Measurements from ENCODE around the gene ZFR.

The ZFR gene

GRCh38 chr5:32471784-32472183, 27.2 kb upstream of the ZFR start:
- Histone ChIP-seq H3K36me3 (no peaks in the 10 kb centered on the region), H3K4me1 (no peaks in the 10 kb centered on the region), H3K27me3 (no peaks in the 10 kb centered on the region), H3K4me3 (ENCODE audit: low read depth, low read length) (no peak overlapping the region), H3K9me3 (no peaks in the 10 kb centered on the region)
- DNase-seq: no peak
- TF ChIP-seq, protein P1, sequence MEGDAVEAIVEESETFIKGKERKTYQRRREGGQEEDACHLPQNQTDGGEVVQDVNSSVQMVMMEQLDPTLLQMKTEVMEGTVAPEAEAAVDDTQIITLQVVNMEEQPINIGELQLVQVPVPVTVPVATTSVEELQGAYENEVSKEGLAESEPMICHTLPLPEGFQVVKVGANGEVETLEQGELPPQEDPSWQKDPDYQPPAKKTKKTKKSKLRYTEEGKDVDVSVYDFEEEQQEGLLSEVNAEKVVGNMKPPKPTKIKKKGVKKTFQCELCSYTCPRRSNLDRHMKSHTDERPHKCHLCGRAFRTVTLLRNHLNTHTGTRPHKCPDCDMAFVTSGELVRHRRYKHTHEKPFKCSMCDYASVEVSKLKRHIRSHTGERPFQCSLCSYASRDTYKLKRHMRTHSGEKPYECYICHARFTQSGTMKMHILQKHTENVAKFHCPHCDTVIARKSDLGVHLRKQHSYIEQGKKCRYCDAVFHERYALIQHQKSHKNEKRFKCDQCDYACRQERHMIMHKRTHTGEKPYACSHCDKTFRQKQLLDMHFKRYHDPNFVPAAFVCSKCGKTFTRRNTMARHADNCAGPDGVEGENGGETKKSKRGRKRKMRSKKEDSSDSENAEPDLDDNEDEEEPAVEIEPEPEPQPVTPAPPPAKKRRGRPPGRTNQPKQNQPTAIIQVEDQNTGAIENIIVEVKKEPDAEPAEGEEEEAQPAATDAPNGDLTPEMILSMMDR (IDR thresholded peaks at IDR 0.05; ENCODE audit: low read depth, low read length): peak; percentile 36

GRCh38 chr5:32465076-32465475, 20.5 kb upstream of the ZFR start:
- TF ChIP-seq, protein P1 (IDR thresholded peaks at IDR 0.05; ENCODE audit: low read depth, low read length): peak; percentile 15; the same call in 1 of the 2 replicates
- Histone ChIP-seq H3K4me1 (no peaks in the 10 kb centered on the region), H3K36me3 (no peaks in the 10 kb centered on the region), H3K9me3 (no peaks in the 10 kb centered on the region), H3K27me3 (no peaks in the 10 kb centered on the region), H3K4me3 (ENCODE audit: low read depth, low read length) (no peak overlapping the region)
- no peak for DNase-seq

DNA sequence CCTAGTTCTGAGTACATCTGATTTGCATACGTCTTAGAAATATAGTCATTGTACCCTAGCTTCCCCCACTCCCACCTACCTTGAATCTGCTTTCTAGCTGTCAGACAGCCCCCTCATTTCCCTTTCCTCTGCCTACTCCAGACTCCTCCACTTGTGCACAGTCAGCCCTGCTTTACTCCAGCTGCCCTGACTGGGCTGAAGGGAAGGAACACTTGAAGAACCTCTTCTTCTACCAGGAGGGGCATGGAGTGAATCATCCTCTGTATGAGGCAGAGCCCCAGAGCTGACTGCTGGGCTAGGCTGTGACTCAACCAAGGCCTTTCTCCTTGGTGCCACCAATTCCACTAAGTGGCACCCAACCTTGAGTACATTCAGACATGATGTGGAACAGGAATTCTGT, 18.1 kb upstream of the ZFR start:
- DNase-seq: no peak
- Histone ChIP-seq H3K4me1 (no peaks in the 10 kb centered on the region), H3K27me3 (no peaks in the 10 kb centered on the region), H3K36me3 (no peaks in the 10 kb centered on the region), H3K4me3 (ENCODE audit: low read depth, low read length) (no peak overlapping the region), H3K9me3 (no peaks in the 10 kb centered on the region)
- TF ChIP-seq, protein P1 (IDR thresholded peaks at IDR 0.05; ENCODE audit: low read depth, low read length): no peak

DNA sequence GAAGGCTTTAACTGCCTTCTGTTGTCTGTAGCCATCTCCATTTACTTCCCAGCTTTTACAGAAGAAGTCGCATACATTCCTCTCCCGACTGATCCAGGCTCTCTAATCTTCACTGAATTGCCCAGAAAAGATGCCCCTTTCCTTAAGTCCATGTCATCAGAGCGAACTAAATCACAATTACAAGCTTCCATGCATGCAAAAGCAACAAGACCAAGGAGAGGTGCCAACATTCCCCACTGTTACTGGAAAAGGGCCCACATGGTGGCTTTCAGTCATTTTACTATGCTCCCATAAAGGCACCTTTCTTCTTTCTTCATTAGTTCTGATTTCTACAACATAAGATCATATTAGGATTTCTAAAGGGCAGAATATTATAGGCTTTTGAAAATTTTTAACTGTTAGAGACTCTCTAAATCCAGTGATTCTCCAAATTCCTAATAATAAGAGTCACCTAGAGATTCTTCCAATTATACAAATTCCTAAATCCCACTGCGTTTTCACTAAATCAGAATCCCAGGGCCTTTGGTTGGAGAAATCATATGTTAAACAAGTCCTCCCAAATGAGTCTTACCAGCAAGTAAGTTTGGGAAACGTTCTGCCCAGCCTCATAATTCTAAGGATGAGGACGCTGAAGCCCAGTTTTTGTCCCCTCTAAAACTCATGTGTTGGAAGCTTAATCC, 17.0 kb upstream of the ZFR start:
- no peaks in the 10 kb centered on the region for H3K4me1 ChIP-seq
- no peaks in the 10 kb centered on the region for H3K9me3 ChIP-seq
- no peaks in the 10 kb centered on the region for H3K36me3 ChIP-seq
- no peak overlapping the region for H3K4me3 ChIP-seq (ENCODE audit: low read depth, low read length)
- H3K27me3 ChIP-seq: no peaks in the 10 kb centered on the region
- DNase-seq: no peak
- TF ChIP-seq, protein P1 (IDR thresholded peaks at IDR 0.05; ENCODE audit: low read depth, low read length): no peak

DNA sequence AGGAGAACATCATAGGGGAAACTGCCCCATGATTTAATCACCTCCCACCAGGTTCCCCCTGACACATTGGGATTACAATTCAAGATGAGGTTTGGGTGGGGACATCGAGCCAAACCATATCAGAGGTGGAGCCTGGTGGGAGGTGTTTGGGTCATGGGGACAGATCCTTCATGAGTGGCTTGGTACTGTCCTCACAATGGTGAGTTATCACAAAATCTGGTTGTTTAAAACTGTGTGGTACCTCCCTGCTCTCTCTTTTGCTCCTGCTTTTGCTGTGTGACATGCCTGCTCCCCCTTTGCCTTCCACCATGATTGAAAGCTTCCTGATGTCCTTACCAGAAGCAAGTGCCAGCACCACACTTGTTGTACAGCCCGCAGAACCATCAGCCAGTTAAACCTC, 16.2 kb upstream of the ZFR start:
- DNase-seq: no peak
- no peaks in the 10 kb centered on the region for H3K36me3 ChIP-seq
- no peaks in the 10 kb centered on the region for H3K4me1 ChIP-seq
- H3K9me3 ChIP-seq: no peaks in the 10 kb centered on the region
- H3K4me3 ChIP-seq (ENCODE audit: low read depth, low read length): no peak overlapping the region
- TF ChIP-seq, protein P1 (IDR thresholded peaks at IDR 0.05; ENCODE audit: low read depth, low read length): no peak
- no peaks in the 10 kb centered on the region for H3K27me3 ChIP-seq

GRCh38 chr5:32458880-32459495, 14.4 kb upstream of the ZFR start:
- no peak overlapping the region for H3K4me3 ChIP-seq (ENCODE audit: low read depth, low read length)
- H3K27me3 ChIP-seq: no peaks in the 10 kb centered on the region
- DNase-seq: no peak
- TF ChIP-seq, protein P1 (IDR thresholded peaks at IDR 0.05; ENCODE audit: low read depth, low read length): no peak
- H3K36me3 ChIP-seq: no peaks in the 10 kb centered on the region
- H3K4me1 ChIP-seq: no peaks in the 10 kb centered on the region
- no peaks in the 10 kb centered on the region for H3K9me3 ChIP-seq

Measured in BE2C (cell line).